SU-DHL-6 (cell line): ENCODE results near the gene AGAP3.

Experiments used
- H2AFZ ChIP-seq: fragments of 200-600 bp; sonication (generic); 2 replicates; pipeline ENCODE4 v1.6.1; 2014; ENCODE audit warnings: low read depth, mild to moderate bottlenecking, moderate library complexity, mixed read lengths, antibody characterized with exemption, low read length; ENCODE audit not compliant: severe bottlenecking
- H3F3A ChIP-seq: fragments of 200-600 bp; shearing (Covaris generic); 2 replicates; pipeline ENCODE4 v1.6.0; 2016; ENCODE audit warnings: antibody characterized with exemption, mild to moderate bottlenecking; ENCODE audit not compliant: insufficient read depth
- H3K27ac ChIP-seq: fragments of 200-600 bp; sonication (generic); 2 replicates; pipeline ENCODE4 v1.5.1; 2016; ENCODE audit warnings: low read depth, mild to moderate bottlenecking, low read length, moderate library complexity, mixed read lengths
- H3K27me3 ChIP-seq: fragments of 200-600 bp; sonication (generic), shearing (Covaris generic); 2 replicates; pipeline ENCODE4 v1.6.0; 2014; ENCODE audit warnings: mild to moderate bottlenecking, low read length
- H3K36me3 ChIP-seq: fragments of 200-600 bp; sonication (generic); 2 replicates; pipeline ENCODE4 v1.6.1; 2014; ENCODE audit warnings: mild to moderate bottlenecking, low read length, mixed read lengths
- H3K4me2 ChIP-seq: fragments of 300-600, 200-600 bp; shearing (Covaris generic), sonication (generic); 2 replicates; pipeline ENCODE4 v1.6.0; 2014; ENCODE audit warnings: low read length, low read depth, mild to moderate bottlenecking; ENCODE audit not compliant: poor library complexity, severe bottlenecking
- H3K4me3 ChIP-seq: fragments of 200-600 bp; sonication (generic); 2 replicates; pipeline ENCODE4 v1.5.1; 2014; ENCODE audit warnings: antibody characterized with exemption, low read length, mild to moderate bottlenecking, mixed read lengths; ENCODE audit not compliant: insufficient read depth, poor library complexity, severe bottlenecking
- H3K79me2 ChIP-seq: fragments of 200-600 bp; sonication (generic); 2 replicates; pipeline ENCODE4 v1.6.1; 2014; ENCODE audit warnings: mild to moderate bottlenecking, low read length, moderate library complexity; ENCODE audit not compliant: insufficient read depth
- H3K9ac ChIP-seq: fragments of 200-600 bp; sonication (generic); 2 replicates; pipeline ENCODE4 v1.7.0; 2014; ENCODE audit warnings: mild to moderate bottlenecking, low read length
- H3K9me2 ChIP-seq: fragments of 200-600 bp; sonication (generic); replicated peaks from 2 replicates; pipeline ENCODE4 v1.6.1; 2014; ENCODE audit warnings: low read length; ENCODE audit not compliant: insufficient read depth
- H3K9me3 ChIP-seq: fragments of 200-600 bp; sonication (generic); 2 replicates; pipeline ENCODE4 v1.6.1; 2014; ENCODE audit warnings: low read length, mixed read lengths; ENCODE audit not compliant: insufficient read depth
- H4K20me1 ChIP-seq: fragments of 200-600 bp; sonication (generic); 2 replicates; pipeline ENCODE4 v1.6.1; 2014; ENCODE audit warnings: low read depth, mild to moderate bottlenecking, antibody characterized with exemption, low read length, moderate library complexity, mixed read lengths
- CTCF ChIP-seq: fragments of 200-600 bp; sonication (generic); IDR thresholded peaks from one replicate; pipeline ENCODE4 v1.5.1; 2017; ENCODE audit warnings: antibody characterized with exemption, mild to moderate bottlenecking, low read length, moderate library complexity; ENCODE audit not compliant: insufficient read depth, poor library complexity, severe bottlenecking
- EZH2phosphoT487 ChIP-seq: fragments of 200-600 bp; sonication (generic), shearing (Covaris generic); conservative IDR thresholded peaks from 2 replicates; pipeline ENCODE4 v1.6.1; 2018; ENCODE audit warnings: mild to moderate bottlenecking, antibody characterized with exemption, low read length, moderate library complexity, mixed read lengths

AGAP3 gene

GRCh38 chr7:151088019-151088855, 2.0 kb downstream of the AGAP3 start:
- Histone ChIP-seq H3K79me2 (no peaks in the 10 kb centered on the region), H3K4me2 (no peak overlapping the region), H4K20me1 (no peaks in the 10 kb centered on the region), H3K4me3 (no peak overlapping the region), H3K27me3 (no peaks in the 10 kb centered on the region), H3F3A (0 out of 2 replicates have a peak, but pooled peaks cover 5% of the 10 kb centered on the region), H3K27ac (no peak overlapping the region), H2AFZ (no peak overlapping the region), H3K9me3 (no peaks in the 10 kb centered on the region), H3K9me2 (no peaks in the 10 kb centered on the region), H3K9ac (no peak overlapping the region), H3K36me3 (no peaks in the 10 kb centered on the region)
- TF ChIP-seq EZH2phosphoT487 (no peak), CTCF (no peak)

GRCh38 chr7:151088856-151089699, 2.8 kb downstream of the AGAP3 start:
- Histone ChIP-seq H3K36me3 (no peaks in the 10 kb centered on the region), H3F3A (0 out of 2 replicates have a peak, but pooled peaks cover 5% of the 10 kb centered on the region), H3K9me2 (no peaks in the 10 kb centered on the region), H3K79me2 (no peaks in the 10 kb centered on the region), H3K4me3 (no peak overlapping the region), H3K4me2 (no peak overlapping the region), H3K27ac (no peak overlapping the region), H4K20me1 (no peaks in the 10 kb centered on the region), H2AFZ (no peak overlapping the region), H3K9me3 (no peaks in the 10 kb centered on the region), H3K27me3 (no peaks in the 10 kb centered on the region), H3K9ac (no peak overlapping the region)
- TF ChIP-seq CTCF, result no peak
- no peak for TF ChIP-seq EZH2phosphoT487

- Histone ChIP-seq H3K9me2 (no peaks in the 10 kb centered on the region), H3K9ac (no peak overlapping the region), H3K9me3 (no peaks in the 10 kb centered on the region), H3K27ac (no peak overlapping the region), H3K79me2 (no peaks in the 10 kb centered on the region), H3K27me3 (no peaks in the 10 kb centered on the region), H3K36me3 (no peaks in the 10 kb centered on the region), H3K4me2 (no peak overlapping the region), H3F3A (0 out of 2 replicates have a peak, but pooled peaks cover under 1% of the 10 kb centered on the region), H2AFZ (no peak overlapping the region), H3K4me3 (no peak overlapping the region), H4K20me1 (no peaks in the 10 kb centered on the region)
- TF ChIP-seq CTCF (no peak), EZH2phosphoT487 (no peak)
Observed at GRCh38 chr7:151089893-151090730, 3.8 kb downstream of the AGAP3 start.
